HepG2 (cell line): ENCODE results near the gene ZNF282. TPM values are rescaled to one million over a fixed set of nuclear protein-coding genes. Genes with fewer than 3 reads are reported as not detected.

ENCODE experiments used
- HDAC6 ChIP-seq: fragments of 200-600 bp; sonication (generic); IDR thresholded peaks from 2 replicates; pipeline ENCODE4 v1.7.0; 2017; ENCODE audit warnings: mild to moderate bottlenecking, antibody characterized with exemption, low read length, low read depth
- HIVEP1 ChIP-seq: sonication (generic); formaldehyde crosslinking; IDR thresholded peaks from 2 replicates; pipeline ENCODE4 v1.4.0; 2020; ENCODE audit warnings: mild to moderate bottlenecking, missing genetic modification reagents
- HOXA5 ChIP-seq: sonication (generic); formaldehyde crosslinking; IDR thresholded peaks from 2 replicates; pipeline ENCODE4 v1.4.0; 2020; ENCODE audit warnings: missing genetic modification reagents
- NCOA2 ChIP-seq: sonication (generic); formaldehyde crosslinking; IDR thresholded peaks from 2 replicates; pipeline ENCODE4 v1.8.0; 2022; ENCODE audit warnings: inconsistent platforms
- RBM22 ChIP-seq: fragments of 200-400 bp; formaldehyde crosslinking; optimal IDR thresholded peaks from 2 replicates; pipeline ENCODE3; 2017; ENCODE audit warnings: mild to moderate bottlenecking, low read length, moderate library complexity
- SKI ChIP-seq: fragments of 450-650 bp; IDR thresholded peaks from one replicate; pipeline ENCODE4 v1.6.1; 2018; ENCODE audit warnings: mild to moderate bottlenecking; ENCODE audit not compliant: partially characterized antibody
- SNAPC2 ChIP-seq: sonication (generic); formaldehyde crosslinking; IDR thresholded peaks from 2 replicates; pipeline ENCODE4 v1.8.1; 2022; ENCODE audit warnings: mild to moderate bottlenecking, missing genetic modification reagents
- STAG1 ChIP-seq: sonication (generic); formaldehyde crosslinking; IDR thresholded peaks from 2 replicates; pipeline ENCODE4 v1.4.0; 2020; ENCODE audit warnings: missing genetic modification reagents
- STAT6 ChIP-seq: sonication (generic); formaldehyde crosslinking; IDR thresholded peaks from 2 replicates; pipeline ENCODE4 v1.4.0; 2020; ENCODE audit warnings: missing genetic modification reagents, mild to moderate bottlenecking, borderline replicate concordance
- TAF15 ChIP-seq: fragments of 200-400 bp; formaldehyde crosslinking; IDR thresholded peaks from one replicate; pipeline ENCODE4 v1.6.1; 2018; ENCODE audit warnings: mild to moderate bottlenecking, low read depth, low read length; ENCODE audit not compliant: poor library complexity, severe bottlenecking
- TEAD3 ChIP-seq: optimal IDR thresholded peaks from 2 replicates; pipeline ENCODE3; 2016; ENCODE audit warnings: borderline replicate concordance
- TRIM24 ChIP-seq: sonication (generic); formaldehyde crosslinking; IDR thresholded peaks from 2 replicates; pipeline ENCODE4 v1.8.0; 2022; ENCODE audit warnings: mild to moderate bottlenecking, missing genetic modification reagents
- ZBTB33 ChIP-seq: sonication (generic); formaldehyde crosslinking; IDR thresholded peaks from 2 replicates; pipeline ENCODE4 v1.4.0; 2020; ENCODE audit warnings: missing genetic modification reagents
- ZNF446 ChIP-seq: sonication (generic); formaldehyde crosslinking; IDR thresholded peaks from 2 replicates; pipeline ENCODE4 v1.5.0; 2020; ENCODE audit warnings: mild to moderate bottlenecking, missing genetic modification reagents
- ZNF552 ChIP-seq: sonication (generic); formaldehyde crosslinking; IDR thresholded peaks from 2 replicates; pipeline ENCODE4 v1.9.0; 2022; ENCODE audit warnings: missing genetic modification reagents, mild to moderate bottlenecking, borderline replicate concordance
- ZNF572 ChIP-seq: sonication (generic); formaldehyde crosslinking; IDR thresholded peaks from 2 replicates; pipeline ENCODE4 v1.5.1; 2020; ENCODE audit warnings: mild to moderate bottlenecking, missing genetic modification reagents
- ZNF773 ChIP-seq: sonication (generic); formaldehyde crosslinking; IDR thresholded peaks from 2 replicates; pipeline ENCODE4 v1.4.0; 2020; ENCODE audit warnings: missing genetic modification reagents, borderline replicate concordance
- polyA plus RNA-seq, 8 experiments: library from polyadenylated mRNA; depleted of rRNA in 3 of 8; stranded (reverse) in 7 of 8; unstranded in 1 of 8; fragments of >200 nt; fragmentation: Illumina TruSeq in 4 of 8; extraction: Trizol in 4 of 8; gene quantifications; 2 replicates each; pipeline versions ENCODE4 v1.2.1 to v1.2.3, GENCODE V29; 2011 to 2016; ENCODE audit warnings: low read depth in 4 of 8, missing spikeins in 1 of 8, mixed read lengths in 1 of 8; ENCODE audit not compliant: insufficient read depth in 1 of 8
- total RNA-seq, 5 experiments: library from RNA; depleted of rRNA; stranded (reverse); fragments of >200 nt; fragmentation: Illumina TruSeq; extraction: Trizol; gene quantifications; 2 replicates each; pipeline ENCODE4 v1.2.3, GENCODE V29; 2016; ENCODE audit warnings: low read depth in 1 of 5
- TF ChIP-seq, protein P1 (sequence below): sonication (generic); formaldehyde crosslinking; IDR thresholded peaks from 2 replicates; pipeline ENCODE4 v1.5.1; 2020; ENCODE audit warnings: mild to moderate bottlenecking, missing genetic modification reagents, moderate library complexity
- TF ChIP-seq, protein P2 (sequence below): sonication (generic); formaldehyde crosslinking; IDR thresholded peaks from 2 replicates; pipeline ENCODE4 v1.8.1; 2022; ENCODE audit warnings: mild to moderate bottlenecking, missing genetic modification reagents

ZNF282 gene
- total and polyA plus RNA-seq, 2 of the 13 experiments (the other 11 are each of a cell fraction or from before 2014, with no cell fraction given), result 9.1 to 20.9 TPM

DNA sequence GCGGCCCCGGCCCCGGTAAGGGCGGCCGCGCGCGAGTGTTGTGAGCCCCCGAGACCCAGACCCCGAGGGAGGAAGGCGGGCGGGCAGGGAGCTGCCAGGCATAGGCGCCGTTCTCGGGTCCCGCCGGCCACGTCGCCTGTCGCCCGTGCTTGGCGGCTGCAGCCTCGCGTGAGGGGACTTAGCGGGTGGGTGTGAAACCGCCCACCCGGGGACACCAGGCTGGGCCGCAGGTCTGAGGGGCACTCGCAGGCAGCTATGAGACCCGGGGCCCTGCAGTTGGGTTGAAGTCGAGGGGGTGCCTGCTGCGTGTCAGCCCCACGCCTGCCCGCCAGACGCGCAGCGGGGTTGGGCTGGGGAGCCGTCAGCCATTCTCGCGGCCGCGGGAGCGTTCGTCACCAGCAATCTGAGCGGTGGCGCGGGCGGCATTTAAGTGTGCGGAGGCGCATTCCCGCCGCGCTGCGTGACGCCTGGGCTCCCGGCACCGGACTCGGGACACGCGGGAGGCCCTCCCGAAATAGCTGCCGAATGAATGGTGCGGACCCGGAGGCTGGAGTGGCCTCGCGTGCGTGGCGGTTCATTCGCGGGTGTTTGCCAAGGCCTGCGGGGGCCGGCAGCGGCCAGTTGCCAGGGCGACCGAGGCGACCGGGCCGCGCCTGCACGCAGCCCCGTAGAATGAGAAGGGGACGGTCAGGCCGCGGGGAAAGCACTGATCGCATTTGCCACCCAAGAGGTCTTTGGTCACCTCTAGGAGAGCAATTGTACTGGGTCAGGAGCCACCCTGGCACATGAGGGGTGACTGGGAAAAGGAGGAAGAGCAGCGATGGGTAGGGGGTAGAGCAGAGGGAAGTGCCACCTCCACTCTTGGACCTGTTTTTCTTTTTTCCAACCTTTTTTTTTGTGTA is 47.3 kb upstream of the ZNF282 start (continued):
- no peak for TF ChIP-seq STAT6 (CRISPR knock-in tag)
- TF ChIP-seq HDAC6, result no peak
- TF ChIP-seq ZNF446 (CRISPR knock-in tag), result no peak
- TF ChIP-seq HIVEP1 (CRISPR knock-in tag), result 0 out of 2 replicates have a peak, but pooled peaks have one; percentile 73
- TF ChIP-seq ZBTB33 (CRISPR knock-in tag), result no peak
- TF ChIP-seq SNAPC2 (CRISPR knock-in tag), result no peak
- TF ChIP-seq TEAD3 (CRISPR knock-in tag), result peak; percentile 26
- TF ChIP-seq RBM22, result no peak
- TF ChIP-seq STAG1, result no peak
- TF ChIP-seq TRIM24 (CRISPR knock-in tag), result no peak
- no peak for TF ChIP-seq ZNF773 (CRISPR knock-in tag)
- 0 out of 2 replicates have a peak, but pooled peaks have one; percentile 48 for TF ChIP-seq HOXA5 (CRISPR knock-in tag)
- no peak for TF ChIP-seq TAF15
- TF ChIP-seq, protein P1, sequence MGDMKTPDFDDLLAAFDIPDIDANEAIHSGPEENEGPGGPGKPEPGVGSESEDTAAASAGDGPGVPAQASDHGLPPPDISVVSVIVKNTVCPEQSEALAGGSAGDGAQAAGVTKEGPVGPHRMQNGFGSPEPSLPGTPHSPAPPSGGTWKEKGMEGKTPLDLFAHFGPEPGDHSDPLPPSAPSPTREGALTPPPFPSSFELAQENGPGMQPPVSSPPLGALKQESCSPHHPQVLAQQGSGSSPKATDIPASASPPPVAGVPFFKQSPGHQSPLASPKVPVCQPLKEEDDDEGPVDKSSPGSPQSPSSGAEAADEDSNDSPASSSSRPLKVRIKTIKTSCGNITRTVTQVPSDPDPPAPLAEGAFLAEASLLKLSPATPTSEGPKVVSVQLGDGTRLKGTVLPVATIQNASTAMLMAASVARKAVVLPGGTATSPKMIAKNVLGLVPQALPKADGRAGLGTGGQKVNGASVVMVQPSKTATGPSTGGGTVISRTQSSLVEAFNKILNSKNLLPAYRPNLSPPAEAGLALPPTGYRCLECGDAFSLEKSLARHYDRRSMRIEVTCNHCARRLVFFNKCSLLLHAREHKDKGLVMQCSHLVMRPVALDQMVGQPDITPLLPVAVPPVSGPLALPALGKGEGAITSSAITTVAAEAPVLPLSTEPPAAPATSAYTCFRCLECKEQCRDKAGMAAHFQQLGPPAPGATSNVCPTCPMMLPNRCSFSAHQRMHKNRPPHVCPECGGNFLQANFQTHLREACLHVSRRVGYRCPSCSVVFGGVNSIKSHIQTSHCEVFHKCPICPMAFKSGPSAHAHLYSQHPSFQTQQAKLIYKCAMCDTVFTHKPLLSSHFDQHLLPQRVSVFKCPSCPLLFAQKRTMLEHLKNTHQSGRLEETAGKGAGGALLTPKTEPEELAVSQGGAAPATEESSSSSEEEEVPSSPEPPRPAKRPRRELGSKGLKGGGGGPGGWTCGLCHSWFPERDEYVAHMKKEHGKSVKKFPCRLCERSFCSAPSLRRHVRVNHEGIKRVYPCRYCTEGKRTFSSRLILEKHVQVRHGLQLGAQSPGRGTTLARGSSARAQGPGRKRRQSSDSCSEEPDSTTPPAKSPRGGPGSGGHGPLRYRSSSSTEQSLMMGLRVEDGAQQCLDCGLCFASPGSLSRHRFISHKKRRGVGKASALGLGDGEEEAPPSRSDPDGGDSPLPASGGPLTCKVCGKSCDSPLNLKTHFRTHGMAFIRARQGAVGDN (CRISPR knock-in tag), result peak; percentile 71
- TF ChIP-seq NCOA2 (CRISPR knock-in tag), result no peak
- TF ChIP-seq, protein P2, sequence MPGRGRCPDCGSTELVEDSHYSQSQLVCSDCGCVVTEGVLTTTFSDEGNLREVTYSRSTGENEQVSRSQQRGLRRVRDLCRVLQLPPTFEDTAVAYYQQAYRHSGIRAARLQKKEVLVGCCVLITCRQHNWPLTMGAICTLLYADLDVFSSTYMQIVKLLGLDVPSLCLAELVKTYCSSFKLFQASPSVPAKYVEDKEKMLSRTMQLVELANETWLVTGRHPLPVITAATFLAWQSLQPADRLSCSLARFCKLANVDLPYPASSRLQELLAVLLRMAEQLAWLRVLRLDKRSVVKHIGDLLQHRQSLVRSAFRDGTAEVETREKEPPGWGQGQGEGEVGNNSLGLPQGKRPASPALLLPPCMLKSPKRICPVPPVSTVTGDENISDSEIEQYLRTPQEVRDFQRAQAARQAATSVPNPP (CRISPR knock-in tag), result no peak
- TF ChIP-seq ZNF572 (CRISPR knock-in tag), result no peak
- TF ChIP-seq SKI, result no peak
- no peak for TF ChIP-seq ZNF552 (CRISPR knock-in tag)
